NCI-H226 (cell line): ENCODE results near the gene DENND5A.
"Not testable (repeated sequence)": the region's sequence is repeated elsewhere in the genome, so short reads cannot be mapped to it uniquely, and the experiment has no call there.

Experiments used
- DNase-seq: peaks from one replicate; pipeline ENCODE4 v3.0.0-alpha.2; 2015

Gene DENND5A

GRCh38 chr11:9210224-9210921 lies 54.8 kb downstream of the DENND5A start:
- peak; percentile 68 for DNase-seq

- not testable (repeated sequence) for DNase-seq
Measured at GRCh38 chr11:9209604-9210003, 55.5 kb downstream of the DENND5A start.

GRCh38 chr11:9208726-9209501 lies 56.2 kb downstream of the DENND5A start:
- DNase-seq, result no peak

- no peak for DNase-seq
Measured at GRCh38 chr11:9207229-9207628, 57.9 kb downstream of the DENND5A start.

GRCh38 chr11:9206496-9206895 lies 58.7 kb downstream of the DENND5A start:
- peak; percentile 22 for DNase-seq

GRCh38 chr11:9203691-9204311 lies 61.3 kb downstream of the DENND5A start:
- no peak for DNase-seq

GRCh38 chr11:9201372-9202162 lies 63.6 kb downstream of the DENND5A start:
- no peak for DNase-seq

GRCh38 chr11:9200471-9200870 lies 64.7 kb downstream of the DENND5A start:
- no peak for DNase-seq

GRCh38 chr11:9193316-9193715 lies 71.8 kb downstream of the DENND5A start:
- DNase-seq, result no peak

GRCh38 chr11:9192561-9192960 lies 72.6 kb downstream of the DENND5A start:
- DNase-seq, result no peak

GRCh38 chr11:9190326-9191016 lies 74.7 kb downstream of the DENND5A start:
- not testable (repeated sequence) for DNase-seq

- DNase-seq, result not testable (repeated sequence)
Measured at GRCh38 chr11:9188860-9189259, 76.3 kb downstream of the DENND5A start.

GRCh38 chr11:9187616-9188015 lies 77.5 kb downstream of the DENND5A start:
- no peak for DNase-seq

GRCh38 chr11:9184516-9184915 lies 80.6 kb downstream of the DENND5A start:
- DNase-seq, result no peak

- no peak for DNase-seq
Measured at GRCh38 chr11:9182180-9182871, 82.8 kb downstream of the DENND5A start.

- peak; percentile 76 for DNase-seq
Measured at GRCh38 chr11:9180784-9181183, 84.4 kb downstream of the DENND5A start.

GRCh38 chr11:9179141-9179540 lies 86.0 kb downstream of the DENND5A start:
- no peak for DNase-seq

- DNase-seq, result no peak
Measured at GRCh38 chr11:9178716-9179115, 86.4 kb downstream of the DENND5A start.

- no peak for DNase-seq
Measured at GRCh38 chr11:9177438-9178091, 87.6 kb downstream of the DENND5A start.

- DNase-seq, result no peak
Measured at GRCh38 chr11:9176550-9176949, 88.6 kb downstream of the DENND5A start.

- DNase-seq, result no peak
Measured at GRCh38 chr11:9176136-9176535, 89.0 kb downstream of the DENND5A start.
